ENCODE results near the gene ZNF827.
A peak's percentile ranks its signal among the peaks of the same experiment; 100 is the strongest.

The ZNF827 gene

GRCh38 chr4:145735827-145736226 is 202.8 kb downstream of the ZNF827 start:
- DNase-seq = no peak

DNA sequence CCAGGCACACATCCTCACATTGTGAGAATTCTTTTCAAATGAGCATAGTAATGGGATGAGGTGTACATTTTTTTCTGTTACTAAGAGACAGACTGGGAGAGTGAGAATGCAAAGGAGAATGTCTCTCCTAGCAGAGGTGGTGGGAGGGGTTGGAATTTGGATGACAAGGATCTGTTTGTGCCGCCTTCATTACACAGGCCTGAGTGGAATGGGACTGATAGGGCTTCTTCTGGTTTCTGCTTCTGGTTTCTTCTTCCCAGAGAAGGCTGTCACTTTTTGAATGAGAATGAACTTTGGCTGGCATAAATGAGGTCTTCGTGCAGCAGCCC is 203.3 kb downstream of the ZNF827 start:
- DNase-seq = peak; percentile 23

GRCh38 chr4:145734576-145735346 is 203.9 kb downstream of the ZNF827 start:
- peak; percentile 33 for DNase-seq

DNA sequence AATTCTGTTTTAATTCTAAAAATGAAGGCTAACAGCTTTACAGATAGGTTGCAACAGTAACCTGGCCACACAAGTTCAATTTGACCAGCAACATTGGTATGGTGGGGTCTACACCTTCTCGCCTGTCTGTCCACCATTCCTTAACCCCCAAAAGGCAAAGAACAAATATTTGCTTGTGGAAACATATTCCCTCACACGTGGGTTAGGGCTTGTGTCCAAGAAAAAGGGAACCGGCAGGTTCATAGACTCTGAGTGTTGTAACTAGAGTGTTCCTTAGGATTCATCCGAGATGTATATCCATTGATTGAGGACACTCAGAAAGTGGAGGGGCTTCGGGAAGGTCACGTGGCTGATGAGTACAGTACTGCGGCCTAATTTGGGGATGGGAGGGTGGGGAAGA is 204.6 kb downstream of the ZNF827 start:
- no peak for DNase-seq

DNA sequence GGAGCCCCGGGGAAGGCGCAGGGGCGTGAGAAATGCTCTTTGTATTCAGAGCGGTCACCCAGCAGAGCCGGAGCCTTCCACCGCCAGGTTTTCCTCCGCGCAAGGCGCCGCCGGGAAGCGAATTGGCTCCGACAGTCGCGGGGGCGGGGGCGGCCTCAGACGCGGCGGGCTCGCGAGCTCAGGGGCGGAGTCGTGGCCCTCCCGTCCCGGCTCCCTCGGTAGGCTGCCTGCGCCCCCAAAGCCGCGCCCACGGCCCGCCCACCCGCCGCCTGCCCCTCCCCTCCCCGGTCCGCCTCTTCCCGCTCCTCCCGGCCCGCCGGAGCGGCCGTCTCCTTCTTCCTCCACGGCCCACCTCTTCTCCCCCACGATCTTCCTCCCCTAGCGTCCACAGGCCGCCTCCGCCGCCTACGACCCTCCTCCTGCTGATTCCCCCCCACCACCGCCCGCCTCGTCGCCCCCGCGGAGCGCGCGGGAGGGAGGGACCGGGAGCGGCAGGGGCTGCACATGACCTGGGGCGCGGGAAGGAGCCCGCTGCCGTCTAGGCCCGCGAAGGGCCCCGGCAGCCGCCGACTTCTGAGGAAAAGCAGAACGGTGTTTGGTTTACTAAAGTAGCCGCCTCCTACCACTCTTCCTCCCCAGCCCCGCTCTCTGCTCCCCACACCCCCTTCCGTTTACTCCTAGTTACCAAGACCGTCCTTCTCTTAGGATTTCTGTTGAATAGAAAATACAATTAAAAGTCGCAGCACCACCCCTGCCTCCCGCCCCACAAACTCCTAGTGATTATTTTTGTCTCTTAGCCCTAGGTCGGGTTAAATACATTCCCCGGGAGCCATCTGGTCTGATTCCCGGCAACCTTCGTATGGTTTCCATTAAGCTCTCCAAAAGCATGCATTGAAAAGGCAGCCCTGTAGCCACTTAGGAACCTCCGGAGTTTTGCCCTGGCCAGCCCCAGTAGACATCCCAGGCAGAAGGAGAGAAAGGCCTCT is 205.4 kb downstream of the ZNF827 start:
- DNase-seq = peak; percentile 54

- no peak for DNase-seq
Measured at GRCh38 chr4:145732001-145732815, 206.4 kb downstream of the ZNF827 start.

DNA sequence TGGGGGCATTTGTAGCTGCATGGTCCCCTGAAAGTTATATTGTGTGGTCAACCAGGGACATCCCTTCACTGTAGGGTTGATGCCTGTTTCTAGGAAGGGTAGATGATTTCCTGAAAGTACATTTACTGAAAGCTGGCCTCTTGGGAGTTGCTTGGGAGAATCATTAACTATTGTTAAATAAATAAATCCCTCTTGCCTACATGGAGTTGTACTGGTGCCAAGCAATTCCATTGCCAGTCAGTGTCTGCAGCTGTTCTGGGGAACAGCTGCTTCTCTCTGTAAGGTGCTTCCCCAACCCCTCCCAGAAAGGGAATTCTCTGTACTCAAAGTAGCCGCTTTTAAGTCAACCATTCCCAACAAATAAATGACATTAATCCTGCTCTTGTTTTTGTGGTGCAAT is 207.6 kb downstream of the ZNF827 start:
- no peak for DNase-seq

DNA sequence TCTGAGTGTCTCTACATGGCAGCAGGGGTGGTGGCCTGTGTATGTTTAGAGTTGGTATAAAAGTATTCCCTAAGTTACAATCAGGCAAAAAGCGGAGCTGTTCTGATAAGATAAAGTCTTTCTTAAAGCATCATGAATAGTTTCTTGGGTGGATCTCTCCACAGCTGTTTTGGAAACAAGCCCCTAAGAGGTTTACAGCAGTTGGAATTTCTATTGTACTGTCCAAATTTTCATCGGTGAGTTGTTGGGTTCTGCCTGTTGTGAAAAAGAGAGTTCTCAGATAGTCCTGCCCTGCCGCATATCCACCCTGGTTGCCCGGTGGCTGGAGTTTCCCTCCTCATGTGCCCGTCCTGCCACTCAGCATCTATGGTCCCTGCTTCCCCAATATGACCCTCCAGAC is 208.6 kb downstream of the ZNF827 start:
- DNase-seq = no peak

DNA sequence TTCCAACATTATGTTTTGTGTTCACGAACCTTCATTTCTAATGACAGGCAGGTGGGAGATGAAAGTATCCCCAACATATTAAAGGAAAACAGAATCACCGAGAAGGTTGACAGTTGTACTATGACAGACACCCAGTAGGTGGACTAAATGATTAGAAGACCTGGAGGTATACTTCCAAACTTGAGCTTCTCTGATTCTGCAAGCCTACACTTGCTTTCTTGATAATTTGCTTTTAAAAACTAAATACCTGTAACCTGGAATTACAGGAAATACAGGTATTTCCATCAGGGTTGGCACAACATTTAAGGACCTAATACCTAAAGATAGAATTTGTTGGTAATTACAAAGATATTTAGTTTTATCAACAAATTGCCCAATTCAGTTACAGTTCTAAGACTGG is 215.3 kb downstream of the ZNF827 start:
- DNase-seq = no peak

DNA sequence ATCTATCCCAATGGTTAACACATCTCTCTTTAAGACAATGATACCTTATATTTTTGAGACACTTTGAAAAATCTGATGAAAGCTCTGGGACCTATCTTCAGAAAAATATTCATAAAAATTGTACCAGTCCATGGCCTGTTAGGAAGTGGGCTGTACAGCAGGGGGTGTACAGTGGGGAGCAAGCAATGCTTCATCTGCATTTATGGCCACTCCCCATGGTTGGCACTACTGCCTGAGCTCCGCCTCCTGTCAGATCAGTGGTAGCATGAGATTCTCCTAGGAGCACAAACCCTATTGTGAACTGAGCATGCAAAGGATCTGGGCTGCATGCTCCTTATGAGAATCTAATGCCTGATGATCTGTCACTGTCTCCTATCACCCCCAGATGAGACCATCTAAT is 216.1 kb downstream of the ZNF827 start:
- DNase-seq = no peak

GRCh38 chr4:145720656-145721055 is 218.0 kb downstream of the ZNF827 start:
- no peak for DNase-seq

DNA sequence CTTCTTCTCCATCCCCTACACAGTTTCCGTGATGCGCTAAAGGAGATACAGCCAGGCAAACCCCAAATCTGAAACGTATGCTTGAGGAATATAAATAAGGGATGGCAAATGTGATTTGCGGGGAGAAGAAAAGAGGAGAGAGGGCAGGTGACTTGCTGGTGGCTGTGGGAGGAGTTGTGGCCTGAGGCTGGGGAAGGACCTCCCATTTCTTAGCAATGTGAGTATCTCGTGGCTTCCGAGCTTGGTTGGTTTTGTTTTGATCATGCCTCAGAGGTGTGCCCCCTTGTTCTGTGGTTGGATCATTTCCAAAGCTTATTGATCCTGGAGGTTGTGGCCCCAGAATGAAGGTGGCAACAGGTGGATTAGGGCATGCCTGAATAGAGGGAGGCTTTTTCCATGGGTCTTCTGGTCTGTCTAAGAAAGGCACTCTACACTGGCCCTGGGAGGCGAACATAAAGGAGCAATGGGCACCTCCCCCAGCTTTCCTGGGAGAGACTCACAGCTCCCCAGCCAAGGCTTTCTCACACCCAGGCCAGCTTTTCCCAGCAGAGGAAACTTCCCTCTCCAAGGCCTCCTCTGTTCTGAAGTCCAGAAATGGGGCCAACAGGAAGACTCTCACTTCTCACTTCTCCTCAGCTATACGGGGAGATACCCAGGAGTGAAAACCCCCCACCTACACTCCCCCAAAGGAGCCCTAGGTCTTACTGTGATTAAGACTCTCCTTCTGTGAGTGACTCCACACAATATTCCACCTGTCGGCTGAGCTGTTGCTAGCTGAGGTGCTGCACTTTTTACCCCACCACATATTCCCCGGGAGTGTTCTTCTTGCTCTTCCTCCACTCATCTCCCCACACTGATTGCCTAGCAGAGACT is 218.6 kb downstream of the ZNF827 start:
- DNase-seq = no peak

GRCh38 chr4:145716661-145717200 is 221.9 kb downstream of the ZNF827 start:
- no peak for DNase-seq

- no peak for DNase-seq
Measured at GRCh38 chr4:145716200-145716599, 222.4 kb downstream of the ZNF827 start.

GRCh38 chr4:145709843-145710242 is 228.8 kb downstream of the ZNF827 start:
- DNase-seq = no peak

GRCh38 chr4:145709336-145709735 is 229.3 kb downstream of the ZNF827 start:
- no peak for DNase-seq
